ENCODE results near the gene HS3ST3A1.

The HS3ST3A1 gene

DNA sequence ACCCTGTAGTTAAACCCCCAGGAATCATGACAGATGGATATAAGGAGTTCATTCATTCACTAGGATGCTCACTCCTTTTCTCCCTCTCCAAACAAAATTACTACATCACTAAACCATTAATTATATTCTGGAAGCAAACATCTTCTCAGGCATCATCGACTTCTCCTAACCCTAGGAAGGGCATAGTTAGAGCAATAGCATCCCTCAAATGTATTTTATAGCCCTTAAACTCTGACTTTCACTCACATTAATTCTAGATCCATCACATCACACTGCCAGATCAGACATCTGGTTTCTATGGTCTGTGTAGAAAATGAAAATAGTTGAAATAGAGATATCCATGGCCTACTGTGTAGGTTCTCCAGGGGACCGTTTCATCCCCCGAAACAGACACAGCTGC, 143.9 kb downstream of the HS3ST3A1 start:
- TF ChIP-seq, protein P1, sequence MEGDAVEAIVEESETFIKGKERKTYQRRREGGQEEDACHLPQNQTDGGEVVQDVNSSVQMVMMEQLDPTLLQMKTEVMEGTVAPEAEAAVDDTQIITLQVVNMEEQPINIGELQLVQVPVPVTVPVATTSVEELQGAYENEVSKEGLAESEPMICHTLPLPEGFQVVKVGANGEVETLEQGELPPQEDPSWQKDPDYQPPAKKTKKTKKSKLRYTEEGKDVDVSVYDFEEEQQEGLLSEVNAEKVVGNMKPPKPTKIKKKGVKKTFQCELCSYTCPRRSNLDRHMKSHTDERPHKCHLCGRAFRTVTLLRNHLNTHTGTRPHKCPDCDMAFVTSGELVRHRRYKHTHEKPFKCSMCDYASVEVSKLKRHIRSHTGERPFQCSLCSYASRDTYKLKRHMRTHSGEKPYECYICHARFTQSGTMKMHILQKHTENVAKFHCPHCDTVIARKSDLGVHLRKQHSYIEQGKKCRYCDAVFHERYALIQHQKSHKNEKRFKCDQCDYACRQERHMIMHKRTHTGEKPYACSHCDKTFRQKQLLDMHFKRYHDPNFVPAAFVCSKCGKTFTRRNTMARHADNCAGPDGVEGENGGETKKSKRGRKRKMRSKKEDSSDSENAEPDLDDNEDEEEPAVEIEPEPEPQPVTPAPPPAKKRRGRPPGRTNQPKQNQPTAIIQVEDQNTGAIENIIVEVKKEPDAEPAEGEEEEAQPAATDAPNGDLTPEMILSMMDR (IDR thresholded peaks at IDR 0.05; ENCODE audit: low read depth, low read length, missing control alignments): no peak
- no peak overlapping the region for H3K4me3 ChIP-seq (ENCODE audit: low read depth, low read length)
- in situ Hi-C loops (cut with HindIII; ENCODE audit: low sequenced_read_pairs): no loop called here
- DNase-seq (ENCODE audit: low read depth): no peak
